Pancreas (tissue), 10 donors: ENCODE results near the gene OSBPL5. TPM values are rescaled to one million over a fixed set of nuclear protein-coding genes. Genes with fewer than 3 reads are reported as not detected.
A peak's percentile ranks its signal among the peaks of the same experiment; 100 is the strongest.

Experiments used
- ATAC-seq, 4 donors: fragments of 200-7000 bp; cut with Tn5 transposase; one replicate each; pipeline versions ENCODE4 v1.8.0 to v1.9.1; 2020; ENCODE audit warnings: mild to moderate bottlenecking in 4 of 4, moderate library complexity in 4 of 4
- DNase-seq, 6 donors: peaks; one replicate each; pipeline ENCODE4 v3.0.0-alpha.2; 2020
- FAIRE-seq: peaks from 2 replicates; lab custom pipeline; 2012; peaks lifted over from hg19 to GRCh38; lab: Jason Lieb, UNC
- H3K27ac ChIP-seq, 4 donors: fragments of 200-600 bp; sonication (generic); 1 replicate in 3 of 4; 2 replicates in 1 of 4; pipeline versions ENCODE4 v1.5.0 to v1.8.0; 2020
- H3K27me3 ChIP-seq, 4 donors: fragments of 200-600 bp; one replicate each; pipeline ENCODE4 v1.8.0; 2021
- H3K36me3 ChIP-seq, 3 donors: fragments of 200-600 bp; sonication (generic) in 1 of 3; one replicate each; pipeline versions ENCODE4 v1.5.0 to v1.8.0; 2020 to 2021
- H3K4me1 ChIP-seq, 3 donors: fragments of 200-600 bp; one replicate each; pipeline ENCODE4 v1.8.0; 2021
- H3K4me3 ChIP-seq, 4 donors: fragments of 200-600 bp; sonication (generic) in 2 of 4; one replicate each; pipeline versions ENCODE4 v1.5.0 to v1.8.0; 2020 to 2021
- H3K9me3 ChIP-seq, 4 donors: fragments of 200-600 bp; one replicate each; pipeline ENCODE4 v1.8.0; 2021
- CTCF ChIP-seq, 4 donors: fragments of 200-600 bp; sonication (generic) in 3 of 4; IDR thresholded peaks; one replicate each; pipeline versions ENCODE4 v1.5.0 to v1.8.0; 2021; ENCODE audit warnings: antibody characterized with exemption in 4 of 4
- WGBS, 2 donors: extraction: QIAGEN DNeasy Blood & Tissue Kit; methylation state at CpG; one replicate each; pipeline ENCODE4 v1.1.7; 2013; 5-methylcytosine and 5-hydroxymethylcytosine counted together
- intact Hi-C, 3 donors: fragments of 100-400 bp; cut with DNase I; formaldehyde crosslinking; loops; one replicate each; pipeline versions ENCODE4 v1.11.1 to v1.14.2; 2022
- polyA plus RNA-seq, 2 donors: library from polyadenylated mRNA; stranded (reverse); fragments of 200-250 nt; gene quantifications; one replicate each; pipeline ENCODE4 v1.2.3, GENCODE V29; 2013
- total RNA-seq, 6 donors: library from RNA; stranded (reverse); fragmentation: NEBNext Ultra II Directional in 4 of 6; extraction: Animal tissue kit (Norgen Biotek cat#: 25700) in 4 of 6; gene quantifications; one replicate each; pipeline versions ENCODE4 v1.2.1 to v1.2.4, GENCODE V29; 2021 to 2023
- donor health status: healthy with polysubstance abuse.
- donor health status: DM: no; HTN: no; CAD: no; lungs with moderate emphysema.
- donor health status: DM: no; HTN: no; CAD: no.
- donor health status: control.
- donor health status: control.
- donor health status: Bipolar disorder and iron deficiency.
- donor health status: DM: yes; HTN: yes; CAD: no.
- donor health status: DM: no; HTN: no; CAD: no.
- donor health status: DM: no; HTN: no; CAD: no.
- donor health status: DM: yes; HTN: yes; CAD: no.

OSBPL5 gene
- total and polyA plus RNA-seq, 8 donors: 9.8 to 16.7 (median 11.8) TPM

DNA sequence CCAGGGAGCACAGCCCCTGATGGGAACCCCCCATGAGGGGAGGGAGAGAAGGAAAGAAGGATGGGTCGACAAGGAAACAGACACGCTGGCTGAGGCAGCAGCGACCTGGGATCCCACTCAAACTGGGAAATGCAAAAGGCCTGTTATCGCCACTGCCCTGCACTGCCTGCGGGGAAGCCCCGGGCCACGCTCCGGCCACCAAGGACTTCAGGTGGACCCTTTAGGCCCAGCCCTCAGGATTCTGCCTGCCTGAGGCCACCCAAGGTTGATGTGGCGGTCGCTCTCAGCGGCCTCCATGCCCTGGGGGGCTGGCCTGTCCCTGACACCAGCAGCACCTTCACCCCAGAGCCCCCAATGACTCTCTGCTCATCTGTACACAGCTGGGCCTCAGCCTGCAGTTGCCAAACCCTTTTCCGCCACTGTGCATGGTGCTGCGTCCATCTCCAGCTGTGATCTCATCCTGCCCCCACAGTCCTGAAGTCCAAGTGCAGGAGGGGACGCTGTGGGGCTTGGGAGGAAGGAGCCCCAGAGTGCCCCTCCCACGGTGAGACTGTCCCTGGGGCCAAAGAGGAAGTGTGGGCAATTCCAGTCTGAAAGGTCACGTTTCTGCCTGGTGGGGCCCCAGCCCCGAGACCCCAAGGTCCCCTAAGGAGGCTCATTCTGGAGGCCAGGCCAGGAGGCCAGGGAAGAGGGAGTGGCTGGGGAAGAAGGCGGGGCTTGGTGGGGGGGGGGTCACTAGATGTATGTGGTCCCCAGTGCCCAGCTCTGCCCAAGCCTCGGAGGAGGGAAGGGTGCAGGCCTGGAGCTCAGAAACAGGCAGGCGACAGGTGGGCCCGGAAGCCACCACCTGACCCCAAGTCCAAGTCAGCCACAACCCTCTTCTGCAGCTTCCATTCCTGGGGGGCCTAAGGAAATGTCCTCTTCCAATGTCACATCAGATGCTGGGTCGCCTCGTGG is 31.6 kb downstream of the OSBPL5 start:
- ATAC-seq (no peak), DNase-seq (peak in 2 of 6 donors; percentile 48 to 51), FAIRE-seq (no peak)
- no peak for TF ChIP-seq CTCF (IDR thresholded peaks at IDR 0.05)
- intact Hi-C loops: no loop called here
- Histone ChIP-seq H3K9me3 (no peaks in the 10 kb centered on the region), H3K27ac (no peak overlapping the region), H3K4me3 (no peak overlapping the region), H3K36me3 (no peaks in the 10 kb centered on the region), H3K27me3 (no peaks in the 10 kb centered on the region), H3K4me1 (peaks cover 3 to 4% (median 4%) of the 10 kb centered on the region in 3 donors)
- WGBS, 2 donors: 91 to 96% methylated on average over 22 to 23 of the region's 23 CpGs

DNA sequence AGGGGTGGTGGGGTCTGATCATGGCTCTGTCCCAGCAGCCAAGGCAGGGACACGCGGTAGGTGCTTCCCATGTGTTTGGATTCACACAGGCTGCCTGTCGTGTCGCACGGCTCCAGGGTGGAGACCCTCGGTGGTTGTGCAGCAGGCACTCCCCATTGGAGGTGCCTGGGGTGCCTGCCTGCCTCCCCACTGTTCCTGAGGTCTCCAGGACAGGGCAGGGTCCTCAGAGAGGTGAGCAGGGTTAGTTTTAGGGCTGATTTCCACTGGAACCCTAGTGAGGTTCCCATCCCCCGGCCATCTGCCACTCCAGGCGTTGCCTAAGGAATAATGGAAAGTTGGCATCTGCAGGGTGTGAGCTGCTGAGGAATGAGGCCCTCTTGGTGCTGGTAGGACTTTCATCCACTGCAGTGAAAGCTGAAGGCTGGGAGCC is 32.3 kb downstream of the OSBPL5 start:
- H3K9me3 ChIP-seq: no peaks in the 10 kb centered on the region
- H3K4me1 ChIP-seq: peaks cover 3 to 4% (median 4%) of the 10 kb centered on the region in 3 donors
- FAIRE-seq: no peak
- 89 to 91% methylated on average over 8 of the region's 8 CpGs for WGBS, 2 donors
- no peaks in the 10 kb centered on the region for H3K36me3 ChIP-seq
- ATAC-seq: no peak
- DNase-seq: peak in 3 of 6 donors; percentile 23 to 50 (median 45)
- no peaks in the 10 kb centered on the region for H3K27me3 ChIP-seq
- no peak for TF ChIP-seq CTCF (IDR thresholded peaks at IDR 0.05)
- no peak overlapping the region for H3K27ac ChIP-seq
- H3K4me3 ChIP-seq: no peak overlapping the region
- intact Hi-C loops: no loop called here

- 85 to 86% methylated on average over 11 of the region's 11 CpGs for WGBS, 2 donors
- H3K4me1 ChIP-seq: peaks cover 3 to 4% (median 4%) of the 10 kb centered on the region in 3 donors
- H3K9me3 ChIP-seq: no peaks in the 10 kb centered on the region
- H3K27ac ChIP-seq: no peak overlapping the region
- ATAC-seq: no peak
- DNase-seq: peak in 1 of 6 donors; percentile 43
- H3K36me3 ChIP-seq: no peaks in the 10 kb centered on the region
- no peak overlapping the region for H3K4me3 ChIP-seq
- FAIRE-seq: no peak
- no peak for TF ChIP-seq CTCF (IDR thresholded peaks at IDR 0.05)
- intact Hi-C loops: no loop called here
- no peaks in the 10 kb centered on the region for H3K27me3 ChIP-seq
Observed at GRCh38 chr11:3132271-3132781, 32.8 kb downstream of the OSBPL5 start.

GRCh38 chr11:3131330-3131941 is 33.7 kb downstream of the OSBPL5 start:
- FAIRE-seq (no peak), DNase-seq (no peak), ATAC-seq (no peak)
- no peaks in the 10 kb centered on the region for H3K27me3 ChIP-seq
- no peak for TF ChIP-seq CTCF (IDR thresholded peaks at IDR 0.05)
- no peaks in the 10 kb centered on the region for H3K9me3 ChIP-seq
- no peak overlapping the region for H3K4me3 ChIP-seq
- 83 to 89% methylated on average over 2 of the region's 2 CpGs for WGBS, 2 donors
- H3K27ac ChIP-seq: no peak overlapping the region
- H3K4me1 ChIP-seq: peaks cover 3 to 4% (median 4%) of the 10 kb centered on the region in 3 donors
- no peaks in the 10 kb centered on the region for H3K36me3 ChIP-seq
- intact Hi-C loops: no loop called here
